IMR-90 (cell line): ENCODE data around the gene SERPINB10. TPM values are rescaled to one million over a fixed set of nuclear protein-coding genes. Genes with fewer than 3 reads are reported as not detected.

Experiments used
- ATAC-seq: fragments of 200-7000 bp; cut with Tn5 transposase; 2 replicates; pipeline ENCODE4 v1.9.1; 2020; ENCODE audit warnings: low read depth, mild to moderate bottlenecking, moderate library complexity
- BruUV-seq: library from RNA; stranded (reverse); fragments of 400-500 nt; replicated peaks from 2 replicates; lab custom pipeline; 2021; lab: Mats Ljungman, UMichigan
- CTCF ChIA-PET: fragments of 300-600 bp; formaldehyde crosslinking; extraction: SDS; loops from one replicate; lab custom pipeline; 2021; ENCODE audit warnings: antibody characterized with exemption; lab: Yijun Ruan, JAX
- POLR2A ChIA-PET: fragments of 300-600 bp; sonication (Branson Sonifier 250); formaldehyde crosslinking; loops from one replicate; lab custom pipeline; 2022; ENCODE audit warnings: antibody characterized with exemption; ENCODE audit not compliant: unreplicated experiment; lab: Charles Lee
- DNase-seq: peaks from one replicate; pipeline ENCODE4 v3.0.0; 2013
- H2AFZ ChIP-seq: replicated peaks from 2 replicates; pipeline ENCODE3; 2013; ENCODE audit warnings: low read length, mild to moderate bottlenecking; ENCODE audit not compliant: poor library complexity
- H2AK5ac ChIP-seq: 2 replicates; pipeline ENCODE4 v1.6.1; 2013; ENCODE audit warnings: low read depth, low read length, inconsistent platforms
- H2AK9ac ChIP-seq: replicated peaks from 2 replicates; pipeline ENCODE3; 2013; ENCODE audit warnings: mild to moderate bottlenecking, low read depth, low read length, moderate library complexity; ENCODE audit not compliant: poor library complexity
- H2BK120ac ChIP-seq: 2 replicates; pipeline ENCODE4 v1.6.1; 2013; ENCODE audit warnings: low read depth, low read length, inconsistent platforms
- H2BK15ac ChIP-seq: 3 replicates; pipeline ENCODE4 v1.6.1; 2013; ENCODE audit warnings: low read depth, low read length, inconsistent platforms
- H2BK20ac ChIP-seq: 2 replicates; pipeline ENCODE4 v1.6.1; 2013; ENCODE audit warnings: low read depth, mild to moderate bottlenecking, inconsistent platforms, low read length, moderate library complexity
- H2BK5ac ChIP-seq: 2 replicates; pipeline ENCODE4 v1.6.1; 2013; ENCODE audit warnings: mild to moderate bottlenecking, low read depth, low read length, inconsistent platforms; ENCODE audit not compliant: poor library complexity, severe bottlenecking
- H3K14ac ChIP-seq: replicated peaks from 2 replicates; pipeline ENCODE4 v1.6.1; 2013; ENCODE audit warnings: low read depth, low read length, inconsistent platforms
- H3K18ac ChIP-seq: 2 replicates; pipeline ENCODE4 v1.6.1; 2013; ENCODE audit warnings: low read depth, low read length, control low read depth
- H3K23ac ChIP-seq: 2 replicates; pipeline ENCODE4 v1.6.1; 2013; ENCODE audit warnings: low read depth, low read length, inconsistent platforms
- H3K27ac ChIP-seq: 2 replicates; pipeline ENCODE4 v1.5.1; 2013; ENCODE audit warnings: mild to moderate bottlenecking, control low read depth, low read length; ENCODE audit not compliant: insufficient read depth
- H3K27me3 ChIP-seq: 2 replicates; pipeline ENCODE4 v1.6.1; 2013; ENCODE audit warnings: low read length; ENCODE audit not compliant: control insufficient read depth, insufficient read depth
- H3K36me3 ChIP-seq: 2 replicates; pipeline ENCODE4 v1.6.1; 2013; ENCODE audit warnings: low read length, mixed read lengths; ENCODE audit not compliant: control insufficient read depth, insufficient read depth
- H3K4ac ChIP-seq: 2 replicates; pipeline ENCODE4 v1.6.1; 2013; ENCODE audit warnings: low read depth, low read length, inconsistent platforms
- H3K4me1 ChIP-seq: 2 replicates; pipeline ENCODE4 v1.6.1; 2013; ENCODE audit warnings: low read length, mixed read lengths; ENCODE audit not compliant: control insufficient read depth, insufficient read depth
- H3K4me2 ChIP-seq: 2 replicates; pipeline ENCODE4 v1.6.1; 2013; ENCODE audit warnings: low read depth, mild to moderate bottlenecking, control low read depth, low read length, moderate library complexity
- H3K4me3 ChIP-seq: 2 replicates; pipeline ENCODE4 v1.5.1; 2013; ENCODE audit warnings: low read depth, mild to moderate bottlenecking, control low read depth, low read length, moderate library complexity; ENCODE audit not compliant: insufficient read depth
- H3K56ac ChIP-seq: 2 replicates; pipeline ENCODE4 v1.6.1; 2013; ENCODE audit warnings: low read length, inconsistent platforms; ENCODE audit not compliant: insufficient read depth; ENCODE audit errors: extremely low read depth
- H3K79me1 ChIP-seq, 2 experiments: 2 replicates each; pipeline ENCODE4 v1.6.1; 2013; ENCODE audit warnings: low read length in 2 of 2, inconsistent platforms in 1 of 2, low read depth in 1 of 2
- H3K9ac ChIP-seq: 2 replicates; pipeline ENCODE4 v1.6.1; 2013; ENCODE audit warnings: low read depth, low read length, control low read depth
- H3K9me1 ChIP-seq: 2 replicates; pipeline ENCODE4 v1.6.1; 2013; ENCODE audit warnings: low read length, inconsistent platforms; ENCODE audit not compliant: insufficient read depth
- H3K9me3 ChIP-seq: 2 replicates; pipeline ENCODE4 v1.6.1; 2013; ENCODE audit warnings: low read length; ENCODE audit not compliant: control insufficient read depth, insufficient read depth
- H4K20me1 ChIP-seq: 2 replicates; pipeline ENCODE4 v1.6.1; 2013; ENCODE audit warnings: low read length, inconsistent platforms; ENCODE audit not compliant: insufficient read depth
- H4K5ac ChIP-seq: 2 replicates; pipeline ENCODE4 v1.6.1; 2013; ENCODE audit warnings: mild to moderate bottlenecking, low read depth, low read length, control low read depth
- H4K8ac ChIP-seq, 2 experiments: 2 replicates each; pipeline ENCODE4 v1.6.1; 2013; ENCODE audit warnings: low read depth in 2 of 2, low read length in 2 of 2, control low read depth in 1 of 2, inconsistent platforms in 1 of 2
- H4K91ac ChIP-seq: 2 replicates; pipeline ENCODE4 v1.6.1; 2013; ENCODE audit warnings: low read depth, low read length, inconsistent platforms; ENCODE audit not compliant: insufficient read depth
- CHD1 ChIP-seq: IDR thresholded peaks from 2 replicates; pipeline ENCODE4 v1.6.1; 2012; ENCODE audit warnings: low read depth, low read length, improper control_type of control experiment
- CTCF ChIP-seq: conservative IDR thresholded peaks from 2 replicates; pipeline ENCODE4 v1.5.1; 2012; ENCODE audit warnings: mild to moderate bottlenecking, low read depth, low read length, improper control_type of control experiment
- MAFK ChIP-seq: IDR thresholded peaks from 2 replicates; pipeline ENCODE4 v1.6.1; 2012; ENCODE audit warnings: low read depth, low read length, improper control_type of control experiment
- POLR2A ChIP-seq: IDR thresholded peaks from 2 replicates; pipeline ENCODE4 v1.6.1; 2012; ENCODE audit warnings: mild to moderate bottlenecking, low read depth, low read length
- RCOR1 ChIP-seq: IDR thresholded peaks from 2 replicates; pipeline ENCODE4 v1.6.1; 2012; ENCODE audit warnings: mild to moderate bottlenecking, low read length, improper control_type of control experiment; ENCODE audit not compliant: insufficient replicate concordance
- WGBS, 2 experiments: methylation state at CpG; one replicate each; pipeline versions ENCODE4 v1.1.5 to v1.1.7; 2013; ENCODE audit warnings: missing lambda C conversion rate in 2 of 2; ENCODE audit not compliant: insufficient read length in 1 of 2; ENCODE audit errors: extremely low coverage in 2 of 2; 5-methylcytosine and 5-hydroxymethylcytosine counted together
- dilution Hi-C: fragments of 300-500 bp; cut with HindIII; formaldehyde crosslinking; loops from one replicate; pipeline ENCODE4 v1.14.3; 2018; ENCODE audit warnings: low sequenced_read_pairs; ENCODE audit not compliant: unreplicated experiment
- in situ Hi-C: fragments of 300-500 bp; cut with MboI; formaldehyde crosslinking; loops from 3 replicates; pipeline ENCODE4 v1.14.3; 2019; ENCODE audit warnings: low sequenced_read_pairs, inconsistent platforms, mixed read lengths
- intact Hi-C: fragments of 100-400 bp; cut with micrococcal nuclease; formaldehyde crosslinking; loops from 2 replicates; pipeline ENCODE4 v1.10.0; 2022
- polyA plus RNA-seq, 3 experiments: library from polyadenylated mRNA; depleted of rRNA; stranded (reverse); fragments of >200 nt; gene quantifications; 2 replicates each; pipeline ENCODE4 v1.2.3, GENCODE V29; 2012; ENCODE audit warnings: low replicate concordance in 1 of 3
- total RNA-seq: library from RNA; depleted of rRNA; stranded (reverse); fragments of >200 nt; gene quantifications from 2 replicates; pipeline ENCODE4 v1.2.3, GENCODE V29; 2012

SERPINB10 gene
- total and polyA plus RNA-seq, 2 of the 4 experiments (the other 2 are of a cell fraction): not detected

- H3K14ac ChIP-seq: 0 out of 2 replicates have a peak overlapping the region, but pooled peaks have one; percentile 40
- intact Hi-C loops: no loop called here
- ATAC-seq: no peak
These were observed 40.2 kb upstream of the SERPINB10 start for GRCh38 chr18:63867368-63868125.

More at GRCh38 chr18:63867368-63868125, 40.2 kb upstream of the SERPINB10 start:
- H3K27ac ChIP-seq: no peak overlapping the region
- no peak overlapping the region for H3K4me3 ChIP-seq
- CTCF ChIA-PET: no interaction called here
- no peak overlapping the region for H2BK5ac ChIP-seq
- H3K9ac ChIP-seq: no peak overlapping the region
- H4K20me1 ChIP-seq: no peaks in the 10 kb centered on the region
- H3K23ac ChIP-seq: no peak overlapping the region
- H3K4me2 ChIP-seq: no peak overlapping the region
- H3K4me1 ChIP-seq: no peaks in the 10 kb centered on the region
- H2BK120ac ChIP-seq: peak overlapping the region; percentile 88
- H2BK20ac ChIP-seq: peak overlapping the region; percentile 81
- no peaks in the 10 kb centered on the region for H3K36me3 ChIP-seq
- peak overlapping the region; percentile 97; the same call in 1 of the 3 replicates for H2BK15ac ChIP-seq
- H4K5ac ChIP-seq: no peak overlapping the region
- H2AK9ac ChIP-seq: no peak overlapping the region
- H3K79me1 ChIP-seq: no peaks in the 10 kb centered on the region
- TF ChIP-seq CHD1 (no peak), RCOR1 (no peak), MAFK (no peak), CTCF (no peak), POLR2A (no peak)
- peak overlapping the region; percentile 65; the same call in 1 of the 2 replicates for H4K91ac ChIP-seq
- dilution Hi-C loops (no loop called here), in situ Hi-C loops (no loop called here)
- peak overlapping the region; percentile 44 for H2AFZ ChIP-seq
- no peak for DNase-seq
- H4K8ac ChIP-seq: peak overlapping the region in 1 of 2 experiments; percentile 65; a peak in 1 of 4 replicates
- peak overlapping the region; percentile 71; the same call in 1 of the 2 replicates for H2AK5ac ChIP-seq
- POLR2A ChIA-PET: interaction anchor here (0.5 kb wide), 1 partner anchor 71 kb away, joined by 3 read pairs; no protein-coding TSS in a partner anchor
- H3K27me3 ChIP-seq: no peaks in the 10 kb centered on the region
- no peak overlapping the region for H3K18ac ChIP-seq
- WGBS, 2 experiments: 79% methylated on average over 2 of the region's 3 CpGs; no CpG with 5 or more reads in 1 of the 2 experiments
- no TSS peak for BruUV-seq
- peaks cover 5% of the 10 kb centered on the region; the same call in 1 of the 2 replicates for H3K9me1 ChIP-seq
- H3K56ac ChIP-seq: peak overlapping the region; percentile 1; the same call in 1 of the 2 replicates
- H3K4ac ChIP-seq: peak overlapping the region; percentile 61
- no peaks in the 10 kb centered on the region for H3K9me3 ChIP-seq
